Measurements from ENCODE around the gene EGFL8.

EGFL8 gene

DNA sequence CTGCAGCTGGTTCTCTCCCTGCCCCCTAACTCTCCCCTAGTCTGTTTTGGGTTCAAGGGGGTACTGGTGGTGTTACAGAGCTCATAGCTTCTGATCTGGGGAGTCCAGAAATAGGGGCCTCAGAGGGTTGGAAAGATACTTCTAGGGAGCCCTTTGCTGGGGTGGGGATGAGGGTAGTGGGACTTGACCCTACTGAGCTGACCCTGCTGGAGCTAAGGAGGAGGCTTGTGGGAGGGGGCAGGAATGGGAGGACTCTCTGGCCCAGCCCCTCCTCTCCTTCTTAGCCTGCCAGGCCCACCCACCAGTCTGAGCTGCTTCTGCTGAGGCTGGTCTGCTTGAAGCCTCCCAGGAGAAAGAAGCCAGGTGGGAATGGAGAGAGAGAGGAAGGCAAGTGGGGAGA lies at the start of gene EGFL8:
TSS of gene EGFL8 (plus strand) at position 301 of the 400 bp plus-strand sequence. CDS start 1,571 bp downstream, outside the sequence.
- Histone ChIP-seq H3K9me3 (ENCODE audit: control insufficient read depth in 1 of 2, low read length in 2 of 2) (no peaks in the 10 kb centered on the region), H3K4me1 (ENCODE audit: control insufficient read depth in 1 of 2, insufficient read depth in 2 of 2, low read length in 2 of 2) (peaks cover 0 to 7% of the 10 kb centered on the region in 2 donors), H3K27me3 (ENCODE audit: low read depth, low read length) (no peaks in the 10 kb centered on the region), H3K36me3 (ENCODE audit: control insufficient read depth in 1 of 2, insufficient read depth in 2 of 2, low read length in 2 of 2) (peaks cover 22 to 48% of the 10 kb centered on the region in 2 donors), H3K4me3 (ENCODE audit: low read depth in 1 of 2, low read length in 2 of 2) (no peak within 1 kb of the TSS), H3K27ac (ENCODE audit: low read length) (peak within 1 kb of the TSS; percentile 30)

- Histone ChIP-seq H3K9me3 (ENCODE audit: control insufficient read depth in 1 of 2, low read length in 2 of 2) (no peaks in the 10 kb centered on the region), H3K4me3 (ENCODE audit: low read depth in 1 of 2, low read length in 2 of 2) (no peak overlapping the region), H3K27ac (ENCODE audit: low read length) (no peak overlapping the region), H3K36me3 (ENCODE audit: control insufficient read depth in 1 of 2, insufficient read depth in 2 of 2, low read length in 2 of 2) (peaks cover 32 to 34% of the 10 kb centered on the region in 2 donors), H3K4me1 (ENCODE audit: control insufficient read depth in 1 of 2, insufficient read depth in 2 of 2, low read length in 2 of 2) (peaks cover 14 to 39% of the 10 kb centered on the region in 2 donors), H3K27me3 (ENCODE audit: low read depth, low read length) (no peaks in the 10 kb centered on the region)
These were observed 49.6 kb upstream of the EGFL8 start for GRCh38 chr6:32114796-32115195.

DNA sequence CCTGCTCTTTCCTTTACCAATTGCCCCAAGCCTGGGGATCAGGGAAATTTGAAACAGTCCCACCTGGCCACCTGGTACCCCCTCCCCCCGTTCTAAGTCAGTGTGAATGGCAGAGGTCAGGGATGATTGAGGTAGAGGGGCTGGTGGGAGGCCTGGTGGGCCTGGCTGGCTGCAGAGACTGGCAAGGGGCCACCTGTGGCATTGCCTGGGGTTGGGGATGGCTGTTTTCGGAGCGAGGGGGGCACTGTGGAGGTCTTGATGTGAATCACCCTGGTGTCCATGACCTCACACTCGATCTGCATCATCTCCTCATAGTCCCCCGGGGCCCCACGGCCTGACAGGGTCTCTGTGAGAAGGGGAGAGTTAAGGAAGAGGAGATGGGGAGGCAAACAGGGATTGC lies 48.8 kb upstream of the EGFL8 start:
- Histone ChIP-seq H3K4me1 (ENCODE audit: control insufficient read depth in 1 of 2, insufficient read depth in 2 of 2, low read length in 2 of 2) (peaks cover 14 to 37% of the 10 kb centered on the region in 2 donors), H3K9me3 (ENCODE audit: control insufficient read depth in 1 of 2, low read length in 2 of 2) (no peaks in the 10 kb centered on the region), H3K27ac (ENCODE audit: low read length) (no peak overlapping the region), H3K4me3 (ENCODE audit: low read depth in 1 of 2, low read length in 2 of 2) (no peak overlapping the region), H3K36me3 (ENCODE audit: control insufficient read depth in 1 of 2, insufficient read depth in 2 of 2, low read length in 2 of 2) (peaks cover 36 to 38% of the 10 kb centered on the region in 2 donors), H3K27me3 (ENCODE audit: low read depth, low read length) (no peaks in the 10 kb centered on the region)

DNA sequence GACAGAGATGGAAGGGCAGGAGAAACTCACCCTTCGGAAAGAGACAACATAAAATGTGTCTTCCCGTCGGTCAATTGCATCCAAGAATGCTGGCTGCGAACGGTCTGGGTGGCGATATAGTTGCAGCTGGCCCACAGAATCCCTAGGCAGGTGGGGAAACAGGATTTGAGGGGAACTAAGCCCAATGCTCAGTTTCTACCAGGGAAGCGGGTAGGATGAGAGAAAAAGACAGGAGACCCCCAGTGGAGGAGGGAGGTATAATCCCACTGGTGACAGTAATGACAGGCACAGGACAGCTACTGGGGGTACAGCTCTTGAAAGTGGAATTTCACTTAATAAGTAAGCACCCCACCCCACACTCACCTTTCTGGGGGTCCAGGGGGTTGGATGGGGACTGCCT lies 47.7 kb upstream of the EGFL8 start:
- H3K4me1 ChIP-seq (ENCODE audit: control insufficient read depth in 1 of 2, insufficient read depth in 2 of 2, low read length in 2 of 2), result peaks cover 10 to 36% of the 10 kb centered on the region in 2 donors

DNA sequence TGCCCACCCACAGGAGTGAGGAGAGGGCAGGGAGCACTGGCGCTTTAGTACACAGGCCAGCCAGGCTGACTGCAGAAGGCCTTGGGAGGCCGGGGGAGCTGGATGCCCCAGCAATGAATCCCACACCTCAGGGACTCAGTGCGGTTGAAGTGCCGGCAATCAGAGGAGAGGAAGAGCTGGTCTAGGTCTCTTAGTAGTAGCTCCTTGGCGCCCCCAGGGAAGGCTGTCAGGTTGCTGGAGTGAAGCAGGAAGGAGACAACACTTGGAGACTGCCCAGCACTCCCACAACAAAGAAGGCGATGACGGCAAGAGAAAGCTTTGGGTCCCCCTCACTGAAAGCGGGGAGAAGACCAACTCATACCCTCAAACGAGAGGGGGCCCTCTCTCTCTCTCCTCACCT lies 46.9 kb upstream of the EGFL8 start:
- Histone ChIP-seq H3K27ac (ENCODE audit: low read length) (no peak overlapping the region), H3K27me3 (ENCODE audit: low read depth, low read length) (no peaks in the 10 kb centered on the region), H3K36me3 (ENCODE audit: control insufficient read depth in 1 of 2, insufficient read depth in 2 of 2, low read length in 2 of 2) (peaks cover 50 to 54% of the 10 kb centered on the region in 2 donors), H3K4me3 (ENCODE audit: low read depth in 1 of 2, low read length in 2 of 2) (no peak overlapping the region), H3K4me1 (ENCODE audit: control insufficient read depth in 1 of 2, insufficient read depth in 2 of 2, low read length in 2 of 2) (peaks cover 10 to 29% of the 10 kb centered on the region in 2 donors), H3K9me3 (ENCODE audit: control insufficient read depth in 1 of 2, low read length in 2 of 2) (no peaks in the 10 kb centered on the region)

More for the DNA sequence above, 47.7 kb upstream of the EGFL8 start:
- Histone ChIP-seq H3K9me3 (ENCODE audit: control insufficient read depth in 1 of 2, low read length in 2 of 2) (no peaks in the 10 kb centered on the region), H3K36me3 (ENCODE audit: control insufficient read depth in 1 of 2, insufficient read depth in 2 of 2, low read length in 2 of 2) (peaks cover 43 to 46% of the 10 kb centered on the region in 2 donors), H3K27me3 (ENCODE audit: low read depth, low read length) (no peaks in the 10 kb centered on the region), H3K27ac (ENCODE audit: low read length) (no peak overlapping the region), H3K4me3 (ENCODE audit: low read depth in 1 of 2, low read length in 2 of 2) (no peak overlapping the region)

DNA sequence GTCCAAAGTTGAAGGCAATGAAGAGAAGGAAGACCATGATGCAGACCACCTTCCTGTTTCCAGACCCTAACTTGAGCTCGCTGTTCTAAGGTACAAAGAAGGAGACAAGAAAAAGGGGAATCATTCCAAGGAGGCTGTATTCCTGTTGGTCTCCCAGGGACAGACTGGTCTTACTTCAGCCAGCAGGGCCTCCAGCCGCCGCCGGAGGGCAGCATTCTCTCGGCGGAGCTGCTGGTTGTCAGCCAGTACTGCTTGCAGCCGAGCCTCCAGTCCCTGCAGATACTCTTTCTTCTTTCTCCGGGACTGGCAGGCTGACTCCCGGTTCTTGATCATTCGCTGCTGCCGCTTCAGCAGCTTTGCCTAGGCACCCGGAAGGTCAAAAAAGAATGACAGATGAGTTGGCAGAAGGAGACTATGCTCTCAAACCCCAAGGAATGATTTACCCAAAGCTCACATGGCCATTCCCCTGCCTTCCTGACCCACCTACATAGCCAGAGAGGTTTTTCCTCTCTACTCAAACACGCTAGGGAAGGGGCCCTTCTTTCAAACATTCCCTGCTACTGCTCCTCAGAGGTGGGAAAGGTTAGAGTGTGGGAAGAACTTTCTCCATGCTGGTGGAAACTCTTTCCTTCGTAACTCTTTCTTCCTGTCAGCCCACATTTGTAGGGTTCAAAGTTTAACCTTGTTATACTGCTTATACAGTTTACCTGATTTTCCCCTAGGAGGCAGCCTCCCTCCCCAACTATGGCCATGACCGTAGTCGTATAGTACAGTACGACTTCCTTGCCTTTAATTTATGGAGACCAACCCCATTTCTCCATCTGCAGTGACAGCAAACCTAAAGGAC lies 45.4 kb upstream of the EGFL8 start:
- H3K4me1 ChIP-seq (ENCODE audit: control insufficient read depth in 1 of 2, insufficient read depth in 2 of 2, low read length in 2 of 2), result peaks cover 0 to 17% of the 10 kb centered on the region in 2 donors
- no peaks in the 10 kb centered on the region for H3K9me3 ChIP-seq (ENCODE audit: control insufficient read depth in 1 of 2, low read length in 2 of 2)
- peaks cover 56 to 62% of the 10 kb centered on the region in 2 donors for H3K36me3 ChIP-seq (ENCODE audit: control insufficient read depth in 1 of 2, insufficient read depth in 2 of 2, low read length in 2 of 2)
- H3K4me3 ChIP-seq (ENCODE audit: low read depth in 1 of 2, low read length in 2 of 2), result peak overlapping the region in 1 of 2 donors; percentile 17
- no peaks in the 10 kb centered on the region for H3K27me3 ChIP-seq (ENCODE audit: low read depth, low read length)
- peak overlapping the region; percentile 37 for H3K27ac ChIP-seq (ENCODE audit: low read length)

DNA sequence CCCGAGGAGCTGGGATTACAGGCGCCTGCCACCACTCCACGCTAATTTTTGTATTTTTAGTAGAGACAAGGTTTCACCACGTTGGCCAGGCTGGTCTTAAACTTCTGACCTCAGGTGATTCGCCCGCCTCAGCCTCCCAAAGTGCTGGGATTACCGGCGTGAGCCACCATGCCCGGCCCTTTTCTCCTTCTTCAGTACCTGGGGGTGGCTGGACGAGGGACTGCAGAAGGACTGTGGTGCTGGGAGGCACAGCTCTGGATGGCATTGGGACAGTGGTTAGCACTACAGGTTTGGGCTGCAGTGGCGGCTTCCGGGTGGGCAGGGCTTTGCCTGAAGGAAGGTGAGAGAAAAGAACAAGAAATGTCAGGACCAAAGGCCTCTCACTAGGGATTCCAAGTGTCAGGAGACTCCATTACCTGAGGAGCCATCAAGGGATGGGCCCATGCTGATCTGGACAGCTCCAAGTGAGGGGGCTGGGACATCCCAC lies 43.8 kb upstream of the EGFL8 start:
- Histone ChIP-seq H3K4me1 (ENCODE audit: control insufficient read depth in 1 of 2, insufficient read depth in 2 of 2, low read length in 2 of 2) (peaks cover 0 to 10% of the 10 kb centered on the region in 2 donors), H3K4me3 (ENCODE audit: low read depth in 1 of 2, low read length in 2 of 2) (no peak overlapping the region), H3K27ac (ENCODE audit: low read length) (no peak overlapping the region), H3K36me3 (ENCODE audit: control insufficient read depth in 1 of 2, insufficient read depth in 2 of 2, low read length in 2 of 2) (peaks cover 56 to 69% of the 10 kb centered on the region in 2 donors), H3K9me3 (ENCODE audit: control insufficient read depth in 1 of 2, low read length in 2 of 2) (no peaks in the 10 kb centered on the region), H3K27me3 (ENCODE audit: low read depth, low read length) (no peaks in the 10 kb centered on the region)

DNA sequence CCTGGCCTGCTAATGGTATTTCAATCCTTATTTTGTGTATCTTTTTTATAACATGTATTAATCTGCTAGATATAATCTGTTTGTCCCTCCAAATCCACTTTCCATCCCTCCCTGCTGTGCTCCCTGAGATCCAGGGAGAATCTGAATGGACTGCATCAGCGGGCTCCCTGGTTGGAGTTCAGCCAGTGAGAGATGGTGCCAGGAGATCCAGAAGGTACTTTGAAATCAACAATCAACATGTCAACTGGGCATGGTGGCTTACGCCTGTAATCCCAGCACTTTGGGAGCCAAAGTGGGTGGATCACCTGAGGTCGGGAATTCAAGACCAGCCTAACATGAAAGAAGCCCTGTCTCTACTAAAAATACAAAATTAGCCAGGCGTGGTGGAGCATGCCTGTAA lies 40.7 kb upstream of the EGFL8 start:
- Histone ChIP-seq H3K36me3 (ENCODE audit: control insufficient read depth in 1 of 2, insufficient read depth in 2 of 2, low read length in 2 of 2) (peaks cover 33 to 57% of the 10 kb centered on the region in 2 donors), H3K4me3 (ENCODE audit: low read depth in 1 of 2, low read length in 2 of 2) (no peak overlapping the region), H3K27me3 (ENCODE audit: low read depth, low read length) (no peaks in the 10 kb centered on the region), H3K9me3 (ENCODE audit: control insufficient read depth in 1 of 2, low read length in 2 of 2) (no peaks in the 10 kb centered on the region), H3K27ac (ENCODE audit: low read length) (no peak overlapping the region), H3K4me1 (ENCODE audit: control insufficient read depth in 1 of 2, insufficient read depth in 2 of 2, low read length in 2 of 2) (peaks cover 12 to 30% of the 10 kb centered on the region in 2 donors)

DNA sequence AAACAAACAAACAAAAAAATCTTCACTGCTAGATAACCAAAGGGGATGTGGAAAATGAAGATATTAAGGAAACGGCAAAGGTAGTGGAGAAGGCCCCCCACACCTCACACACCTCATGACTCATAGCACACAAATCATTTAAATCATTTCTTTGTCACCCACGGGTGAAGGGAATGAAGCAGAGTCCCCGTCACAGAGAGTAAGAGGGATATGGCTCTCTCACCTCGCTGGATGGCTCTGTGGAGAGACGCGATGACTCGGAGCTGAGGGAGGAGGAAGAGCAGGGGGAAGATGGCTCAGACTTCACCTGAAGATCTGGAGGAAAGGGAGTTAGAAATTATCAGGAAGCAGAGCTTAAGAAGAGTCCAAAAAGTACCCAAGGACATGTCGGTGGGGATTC lies 37.5 kb upstream of the EGFL8 start:
- H3K4me1 ChIP-seq (ENCODE audit: control insufficient read depth in 1 of 2, insufficient read depth in 2 of 2, low read length in 2 of 2), result peaks cover 21 to 35% of the 10 kb centered on the region in 2 donors
- H3K9me3 ChIP-seq (ENCODE audit: control insufficient read depth in 1 of 2, low read length in 2 of 2), result no peaks in the 10 kb centered on the region
- peaks cover 17 to 37% of the 10 kb centered on the region in 2 donors for H3K36me3 ChIP-seq (ENCODE audit: control insufficient read depth in 1 of 2, insufficient read depth in 2 of 2, low read length in 2 of 2)
- no peaks in the 10 kb centered on the region for H3K27me3 ChIP-seq (ENCODE audit: low read depth, low read length)
- peak overlapping the region; percentile 97 to 99 for H3K4me3 ChIP-seq (ENCODE audit: low read depth in 1 of 2, low read length in 2 of 2)
- peak overlapping the region; percentile 90 for H3K27ac ChIP-seq (ENCODE audit: low read length)

- Histone ChIP-seq H3K36me3 (ENCODE audit: control insufficient read depth in 1 of 2, insufficient read depth in 2 of 2, low read length in 2 of 2) (peaks cover 13 to 32% of the 10 kb centered on the region in 2 donors), H3K4me1 (ENCODE audit: control insufficient read depth in 1 of 2, insufficient read depth in 2 of 2, low read length in 2 of 2) (peaks cover 21 to 35% of the 10 kb centered on the region in 2 donors), H3K9me3 (ENCODE audit: control insufficient read depth in 1 of 2, low read length in 2 of 2) (no peaks in the 10 kb centered on the region), H3K27me3 (ENCODE audit: low read depth, low read length) (no peaks in the 10 kb centered on the region), H3K27ac (ENCODE audit: low read length) (peak overlapping the region; percentile 90), H3K4me3 (ENCODE audit: low read depth in 1 of 2, low read length in 2 of 2) (peak overlapping the region; percentile 97 to 99)
These were observed 37.0 kb upstream of the EGFL8 start for GRCh38 chr6:32127409-32127716.

DNA sequence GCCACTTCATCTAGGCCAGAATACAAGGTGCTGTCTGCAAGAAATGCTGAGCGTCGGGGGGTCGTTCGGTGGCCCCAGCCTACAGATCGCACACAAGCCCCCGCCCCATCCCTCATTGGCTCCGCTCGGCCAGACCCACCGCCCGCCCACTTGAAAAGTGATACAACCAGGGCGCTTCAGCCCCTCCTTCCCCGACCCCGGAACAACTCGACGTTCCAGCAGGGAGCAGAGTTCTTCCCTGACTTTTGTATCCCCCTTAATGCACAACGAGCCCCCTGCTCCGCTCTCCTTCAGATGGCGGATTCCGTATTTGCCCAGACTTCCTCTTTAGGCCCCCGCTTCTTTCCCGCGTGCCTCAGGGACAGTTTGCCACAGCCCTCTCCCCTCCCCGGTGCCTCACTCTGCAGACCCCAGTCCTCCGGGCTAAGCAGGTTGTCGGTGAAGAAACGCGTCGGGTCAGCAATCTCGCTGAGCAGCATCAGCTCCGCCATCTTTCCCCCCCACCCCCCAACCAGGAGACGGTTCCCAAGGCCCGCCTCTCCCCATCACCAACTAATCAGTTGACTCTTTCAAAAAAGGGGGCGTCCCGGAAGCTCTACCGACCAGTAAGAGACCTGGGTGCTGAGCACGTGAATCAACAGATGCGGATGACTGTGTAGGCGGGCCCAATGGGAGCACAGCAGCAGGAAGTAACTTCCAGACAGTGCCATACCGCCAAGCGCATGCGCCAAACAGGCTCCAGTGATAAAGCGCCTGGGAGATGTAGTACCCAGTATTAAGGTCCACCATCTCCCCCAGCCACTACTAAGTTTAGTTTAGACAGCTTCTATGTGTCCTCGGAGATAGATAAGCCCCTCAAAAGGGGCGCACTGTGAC lies 36.4 kb upstream of the EGFL8 start, which contains the start of gene ATF6B:
TSS of gene ATF6B (minus strand) at position 530 of the 876 bp plus-strand sequence. CDS start at position 491, 39 bp downstream.
- H3K4me1 ChIP-seq (ENCODE audit: control insufficient read depth in 1 of 2, insufficient read depth in 2 of 2, low read length in 2 of 2), result peaks cover 21 to 35% of the 10 kb centered on the region in 2 donors
- no peaks in the 10 kb centered on the region for H3K27me3 ChIP-seq (ENCODE audit: low read depth, low read length)
- peaks cover 13 to 31% of the 10 kb centered on the region in 2 donors for H3K36me3 ChIP-seq (ENCODE audit: control insufficient read depth in 1 of 2, insufficient read depth in 2 of 2, low read length in 2 of 2)
- H3K27ac ChIP-seq (ENCODE audit: low read length), result peak within 1 kb of the TSS; percentile 94
- no peaks in the 10 kb centered on the region for H3K9me3 ChIP-seq (ENCODE audit: control insufficient read depth in 1 of 2, low read length in 2 of 2)
- H3K4me3 ChIP-seq (ENCODE audit: low read depth in 1 of 2, low read length in 2 of 2), result peak within 1 kb of the TSS; percentile 97 to 99
